ENCODE data around the gene ARID2. TPM values are rescaled to one million over a fixed set of nuclear protein-coding genes. Genes with fewer than 3 reads are reported as not detected.

ARID2 gene
- polyA plus RNA-seq, 1 donor (not counting 4 experiments of a cell fraction or from before 2014, with no cell fraction given): 15.1 TPM

- no peaks in the 10 kb centered on the region for H3K36me3 ChIP-seq (ENCODE audit: control insufficient read depth in 2 of 2, extremely low read depth in 1 of 2, insufficient read depth in 2 of 2, low read length in 2 of 2)
- dilution Hi-C loops (cut with MboI; ENCODE audit: extremely low pct_ligation_motif_present, low sequenced_read_pairs): no loop called here
- H3K9ac ChIP-seq (ENCODE audit: control insufficient read depth, extremely low read depth, insufficient read depth, low read length): no peak overlapping the region
- no peak overlapping the region for H3K4me3 ChIP-seq (ENCODE audit: control insufficient read depth in 2 of 3, extremely low read depth in 1 of 3, insufficient read depth in 2 of 3, low read depth in 1 of 3, low read length in 3 of 3)
- H3K4me2 ChIP-seq (ENCODE audit: control insufficient read depth, extremely low read depth, insufficient read depth, low read depth, low read length): no peak overlapping the region
- H3K27me3 ChIP-seq (ENCODE audit: control insufficient read depth, extremely low read depth, insufficient read depth, low read length): no peaks in the 10 kb centered on the region
- no peak for FAIRE-seq
- no peak for DNase-seq (ENCODE audit: low read depth, low spot score)
- no peak overlapping the region for H3K27ac ChIP-seq (ENCODE audit: control insufficient read depth, insufficient read depth, low read length)
- H3K9me1 ChIP-seq (ENCODE audit: control insufficient read depth, extremely low read depth, insufficient read depth, low read length): no peaks in the 10 kb centered on the region
- no peak overlapping the region for H2AFZ ChIP-seq (ENCODE audit: control insufficient read depth, low read length)
- H4K20me1 ChIP-seq (ENCODE audit: control insufficient read depth, extremely low read depth, insufficient read depth, low read length): peaks cover under 1% of the 10 kb centered on the region
- TF ChIP-seq EZH2 (IDR thresholded peaks at IDR 0.05; ENCODE audit: low read length): no peak
- TF ChIP-seq CTCF (optimal IDR thresholded peaks at IDR 0.05 in 1 of 3, IDR thresholded peaks at IDR 0.05 in 1 of 3, conservative IDR thresholded peaks at IDR 0.05 in 1 of 3; ENCODE audit: extremely low read depth in 1 of 3, insufficient read depth in 2 of 3, low read length in 3 of 3): no peak
- no peaks in the 10 kb centered on the region for H3K9me3 ChIP-seq (ENCODE audit: control insufficient read depth, low read depth, low read length)
- H3K4me1 ChIP-seq (ENCODE audit: control insufficient read depth, extremely low read depth, insufficient read depth, low read length): no peaks in the 10 kb centered on the region
- H3K79me2 ChIP-seq (ENCODE audit: control insufficient read depth, insufficient read depth, low read length): peaks cover 53% of the 10 kb centered on the region
These were observed 27.7 kb downstream of the ARID2 start for GRCh38 chr12:45757172-45757571.

- DNase-seq (ENCODE audit: low read depth, low spot score): no peak
- H4K20me1 ChIP-seq (ENCODE audit: control insufficient read depth, extremely low read depth, insufficient read depth, low read length): peaks cover 3% of the 10 kb centered on the region
- no peaks in the 10 kb centered on the region for H3K9me1 ChIP-seq (ENCODE audit: control insufficient read depth, extremely low read depth, insufficient read depth, low read length)
- no peak overlapping the region for H3K4me3 ChIP-seq (ENCODE audit: control insufficient read depth in 2 of 3, extremely low read depth in 1 of 3, insufficient read depth in 2 of 3, low read depth in 1 of 3, low read length in 3 of 3)
- no peak overlapping the region for H3K4me2 ChIP-seq (ENCODE audit: control insufficient read depth, extremely low read depth, insufficient read depth, low read depth, low read length)
- H3K27ac ChIP-seq (ENCODE audit: control insufficient read depth, insufficient read depth, low read length): no peak overlapping the region
- dilution Hi-C loops (cut with MboI; ENCODE audit: extremely low pct_ligation_motif_present, low sequenced_read_pairs): no loop called here
- peaks cover 59% of the 10 kb centered on the region for H3K79me2 ChIP-seq (ENCODE audit: control insufficient read depth, insufficient read depth, low read length)
- no peaks in the 10 kb centered on the region for H3K27me3 ChIP-seq (ENCODE audit: control insufficient read depth, extremely low read depth, insufficient read depth, low read length)
- no peaks in the 10 kb centered on the region for H3K4me1 ChIP-seq (ENCODE audit: control insufficient read depth, extremely low read depth, insufficient read depth, low read length)
- H3K9me3 ChIP-seq (ENCODE audit: control insufficient read depth, low read depth, low read length): no peaks in the 10 kb centered on the region
- no peak for TF ChIP-seq CTCF (optimal IDR thresholded peaks at IDR 0.05 in 1 of 3, IDR thresholded peaks at IDR 0.05 in 1 of 3, conservative IDR thresholded peaks at IDR 0.05 in 1 of 3; ENCODE audit: extremely low read depth in 1 of 3, insufficient read depth in 2 of 3, low read length in 3 of 3)
- TF ChIP-seq EZH2 (IDR thresholded peaks at IDR 0.05; ENCODE audit: low read length): no peak
- no peaks in the 10 kb centered on the region for H3K36me3 ChIP-seq (ENCODE audit: control insufficient read depth in 2 of 2, extremely low read depth in 1 of 2, insufficient read depth in 2 of 2, low read length in 2 of 2)
- no peak for FAIRE-seq
- H2AFZ ChIP-seq (ENCODE audit: control insufficient read depth, low read length): no peak overlapping the region
- no peak overlapping the region for H3K9ac ChIP-seq (ENCODE audit: control insufficient read depth, extremely low read depth, insufficient read depth, low read length)
These were observed 30.8 kb downstream of the ARID2 start for GRCh38 chr12:45760333-45760732.

Data from keratinocyte (primary cell).